ENCODE measurements around the gene CD82. TPM values are rescaled to one million over a fixed set of nuclear protein-coding genes. Genes with fewer than 3 reads are reported as not detected.

The CD82 gene
- total RNA-seq, 1 donor from 2014 or later: 8.8 TPM

- Mint-ChIP-seq H3K36me3 (peaks cover 3% of the 10 kb centered on the region), H3K9me3 (no peaks in the 10 kb centered on the region), H3K4me3 (peak overlapping the region; percentile 61), H3K27ac (peak overlapping the region; percentile 79), H3K4me1 (peaks cover 81% of the 10 kb centered on the region), H3K27me3 (ENCODE audit: insufficient read depth, low read depth) (peaks cover 18% of the 10 kb centered on the region)
- TF ChIP-seq CTCF (IDR thresholded peaks at IDR 0.05) (no peak), EZH2 (IDR thresholded peaks at IDR 0.05) (no peak), EZH2phosphoT487 (IDR thresholded peaks at IDR 0.05) (no peak)
- Histone ChIP-seq H3K36me3 (no peaks in the 10 kb centered on the region), H3K79me2 (ENCODE audit: low read depth) (no peaks in the 10 kb centered on the region), H3F3A (ENCODE audit: low read depth) (peaks cover 20% of the 10 kb centered on the region), H3K9ac (no peak overlapping the region), H3K27me3 (peaks cover 16% of the 10 kb centered on the region), H3K27ac (no peak overlapping the region), H3K4me2 (no peak overlapping the region), H3K9me3 (ENCODE audit: low read depth) (no peaks in the 10 kb centered on the region), H3K4me3 (no peak overlapping the region), H4K20me1 (ENCODE audit: low read depth) (no peaks in the 10 kb centered on the region), H3K4me1 (peaks cover 30% of the 10 kb centered on the region), H2AFZ (replicated peaks) (no peak overlapping the region)
- no peak for DNase-seq (ENCODE audit: low spot score)
These were observed 1.8 kb upstream of the CD82 start for GRCh38 chr11:44563711-44564110.

- H3K27ac Mint-ChIP-seq: peak overlapping the region; percentile 79
- H3K9ac ChIP-seq: no peak overlapping the region
- peaks cover 27% of the 10 kb centered on the region for H3K4me1 ChIP-seq
These were observed 1.3 kb upstream of the CD82 start for GRCh38 chr11:44564166-44564565.

GRCh38 chr11:44564670-44565210 lies 723 bp upstream of the CD82 start:
- no peak overlapping the region for H3K9ac ChIP-seq
- H3K4me1 ChIP-seq: peaks cover 23% of the 10 kb centered on the region
- peak overlapping the region; percentile 25 for H3K4me3 ChIP-seq
- H3K9me3 ChIP-seq (ENCODE audit: low read depth): no peaks in the 10 kb centered on the region
- Mint-ChIP-seq H3K36me3 (peaks cover 3% of the 10 kb centered on the region), H3K27me3 (ENCODE audit: insufficient read depth, low read depth) (peaks cover 18% of the 10 kb centered on the region), H3K9me3 (no peaks in the 10 kb centered on the region), H3K27ac (peak overlapping the region; percentile 93), H3K4me1 (peaks cover 85% of the 10 kb centered on the region), H3K4me3 (peak overlapping the region; percentile 70)
- peaks cover 10% of the 10 kb centered on the region for H3F3A ChIP-seq (ENCODE audit: low read depth)
- H3K4me2 ChIP-seq: peak overlapping the region; percentile 72
- peaks cover 16% of the 10 kb centered on the region for H3K27me3 ChIP-seq
- no peak for TF ChIP-seq EZH2 (IDR thresholded peaks at IDR 0.05)
- no peak for TF ChIP-seq CTCF (IDR thresholded peaks at IDR 0.05)
- no peak for TF ChIP-seq EZH2phosphoT487 (IDR thresholded peaks at IDR 0.05)
- no peak overlapping the region for H2AFZ ChIP-seq (replicated peaks)
- no peak for DNase-seq (ENCODE audit: low spot score)
- H4K20me1 ChIP-seq (ENCODE audit: low read depth): no peaks in the 10 kb centered on the region
- no peaks in the 10 kb centered on the region for H3K36me3 ChIP-seq
- H3K27ac ChIP-seq: peak overlapping the region; percentile 15
- no peaks in the 10 kb centered on the region for H3K79me2 ChIP-seq (ENCODE audit: low read depth)

More at GRCh38 chr11:44564166-44564565, 1.3 kb upstream of the CD82 start:
- no peaks in the 10 kb centered on the region for H3K9me3 ChIP-seq (ENCODE audit: low read depth)
- Mint-ChIP-seq H3K36me3 (peaks cover 3% of the 10 kb centered on the region), H3K4me3 (peak overlapping the region; percentile 61), H3K9me3 (no peaks in the 10 kb centered on the region), H3K27me3 (ENCODE audit: insufficient read depth, low read depth) (peaks cover 18% of the 10 kb centered on the region), H3K4me1 (peaks cover 84% of the 10 kb centered on the region)
- H3K4me3 ChIP-seq: no peak overlapping the region
- H3K79me2 ChIP-seq (ENCODE audit: low read depth): no peaks in the 10 kb centered on the region
- no peak overlapping the region for H2AFZ ChIP-seq (replicated peaks)
- TF ChIP-seq EZH2phosphoT487 (IDR thresholded peaks at IDR 0.05): no peak
- no peak for TF ChIP-seq CTCF (IDR thresholded peaks at IDR 0.05)
- TF ChIP-seq EZH2 (IDR thresholded peaks at IDR 0.05): no peak
- peaks cover 16% of the 10 kb centered on the region for H3K27me3 ChIP-seq
- no peak for DNase-seq (ENCODE audit: low spot score)
- H3K27ac ChIP-seq: no peak overlapping the region
- H3F3A ChIP-seq (ENCODE audit: low read depth): peaks cover 16% of the 10 kb centered on the region
- H3K4me2 ChIP-seq: peak overlapping the region; percentile 72
- no peaks in the 10 kb centered on the region for H4K20me1 ChIP-seq (ENCODE audit: low read depth)
- H3K36me3 ChIP-seq: no peaks in the 10 kb centered on the region
